ENCODE data around the gene PPP3CA. TPM values are rescaled to one million over a fixed set of nuclear protein-coding genes. Genes with fewer than 3 reads are reported as not detected.

PPP3CA gene
- polyA plus RNA-seq, 1 donor (not counting 4 experiments of a cell fraction or from before 2014, with no cell fraction given): 43.3 TPM

DNA sequence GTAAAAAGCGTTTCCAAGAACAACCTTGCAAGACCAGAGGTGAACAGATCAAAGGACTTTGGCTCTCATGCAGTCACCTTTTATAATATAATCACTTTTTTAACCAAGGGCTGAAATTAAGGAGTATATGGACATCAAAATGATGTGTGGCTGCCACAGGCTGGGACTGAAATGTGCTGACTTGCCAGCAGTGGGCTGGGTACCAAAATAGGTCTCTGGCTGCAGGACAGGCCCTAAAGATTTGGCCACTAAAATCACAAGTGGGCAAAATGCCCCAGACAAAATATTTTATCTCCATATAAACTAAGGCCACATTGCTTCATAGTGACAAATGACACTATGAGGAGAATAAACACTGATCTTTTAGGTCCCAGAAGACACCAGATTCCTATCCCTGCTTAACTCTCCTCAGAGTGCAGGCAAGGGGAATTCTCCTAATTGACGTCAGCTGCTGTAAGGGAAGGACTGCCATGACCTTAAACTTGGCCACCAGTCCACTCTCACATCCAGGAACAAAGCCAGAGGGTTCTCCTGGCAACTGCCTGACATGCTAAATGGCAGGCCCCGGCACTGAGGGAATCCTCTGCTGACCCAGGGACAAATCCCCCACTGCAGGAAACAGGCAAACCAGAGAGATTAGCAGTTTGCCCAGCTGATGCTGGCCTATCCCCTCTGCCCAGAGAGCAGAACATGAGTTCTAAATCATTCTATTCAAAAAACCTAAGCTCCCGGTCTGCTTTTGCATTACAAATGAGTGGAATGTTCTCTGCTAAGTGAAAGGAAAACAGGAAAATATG, 155.8 kb downstream of the PPP3CA start:
- Histone ChIP-seq H3K36me3 (ENCODE audit: control insufficient read depth in 2 of 2, extremely low read depth in 1 of 2, insufficient read depth in 2 of 2, low read length in 2 of 2) (peaks cover under 1 to 10% of the 10 kb centered on the region in 2 experiments), H3K27ac (ENCODE audit: control insufficient read depth, insufficient read depth, low read length) (peak overlapping the region; percentile 13), H3K79me2 (ENCODE audit: control insufficient read depth, insufficient read depth, low read length) (peaks cover 33% of the 10 kb centered on the region), H3K9me3 (ENCODE audit: control insufficient read depth, low read depth, low read length) (no peaks in the 10 kb centered on the region), H3K9me1 (ENCODE audit: control insufficient read depth, extremely low read depth, insufficient read depth, low read length) (no peaks in the 10 kb centered on the region), H3K4me2 (ENCODE audit: control insufficient read depth, extremely low read depth, insufficient read depth, low read depth, low read length) (no peak overlapping the region), H3K4me1 (ENCODE audit: control insufficient read depth, extremely low read depth, insufficient read depth, low read length) (no peaks in the 10 kb centered on the region), H2AFZ (ENCODE audit: control insufficient read depth, low read length) (no peak overlapping the region), H3K4me3 (ENCODE audit: control insufficient read depth in 2 of 3, extremely low read depth in 1 of 3, insufficient read depth in 2 of 3, low read depth in 1 of 3, low read length in 3 of 3) (no peak overlapping the region), H4K20me1 (ENCODE audit: control insufficient read depth, extremely low read depth, insufficient read depth, low read length) (no peaks in the 10 kb centered on the region), H3K9ac (ENCODE audit: control insufficient read depth, extremely low read depth, insufficient read depth, low read length) (no peak overlapping the region), H3K27me3 (ENCODE audit: control insufficient read depth, extremely low read depth, insufficient read depth, low read length) (no peaks in the 10 kb centered on the region)
- no peak for DNase-seq (ENCODE audit: low read depth, low spot score)
- TF ChIP-seq EZH2 (IDR thresholded peaks at IDR 0.05; ENCODE audit: low read length) (no peak), CTCF (optimal IDR thresholded peaks at IDR 0.05 in 1 of 3, IDR thresholded peaks at IDR 0.05 in 1 of 3, conservative IDR thresholded peaks at IDR 0.05 in 1 of 3; ENCODE audit: extremely low read depth in 1 of 3, insufficient read depth in 2 of 3, low read length in 3 of 3) (no peak)
- peak; percentile 69 for FAIRE-seq
- dilution Hi-C loops (cut with MboI; ENCODE audit: extremely low pct_ligation_motif_present, low sequenced_read_pairs): no loop called here

- H3K9ac ChIP-seq (ENCODE audit: control insufficient read depth, extremely low read depth, insufficient read depth, low read length): no peak overlapping the region
- H3K27me3 ChIP-seq (ENCODE audit: control insufficient read depth, extremely low read depth, insufficient read depth, low read length): no peaks in the 10 kb centered on the region
- FAIRE-seq (no peak), DNase-seq (ENCODE audit: low read depth, low spot score) (no peak)
- no peak for TF ChIP-seq CTCF (optimal IDR thresholded peaks at IDR 0.05 in 1 of 3, IDR thresholded peaks at IDR 0.05 in 1 of 3, conservative IDR thresholded peaks at IDR 0.05 in 1 of 3; ENCODE audit: extremely low read depth in 1 of 3, insufficient read depth in 2 of 3, low read length in 3 of 3)
- TF ChIP-seq EZH2 (IDR thresholded peaks at IDR 0.05; ENCODE audit: low read length): no peak
- no peak overlapping the region for H3K27ac ChIP-seq (ENCODE audit: control insufficient read depth, insufficient read depth, low read length)
- H3K4me3 ChIP-seq (ENCODE audit: control insufficient read depth in 2 of 3, extremely low read depth in 1 of 3, insufficient read depth in 2 of 3, low read depth in 1 of 3, low read length in 3 of 3): no peak overlapping the region
- no peak overlapping the region for H2AFZ ChIP-seq (ENCODE audit: control insufficient read depth, low read length)
- peaks cover 31% of the 10 kb centered on the region for H3K79me2 ChIP-seq (ENCODE audit: control insufficient read depth, insufficient read depth, low read length)
- H3K4me1 ChIP-seq (ENCODE audit: control insufficient read depth, extremely low read depth, insufficient read depth, low read length): no peaks in the 10 kb centered on the region
- no peaks in the 10 kb centered on the region for H3K9me3 ChIP-seq (ENCODE audit: control insufficient read depth, low read depth, low read length)
- H3K4me2 ChIP-seq (ENCODE audit: control insufficient read depth, extremely low read depth, insufficient read depth, low read depth, low read length): no peak overlapping the region
- H3K36me3 ChIP-seq (ENCODE audit: control insufficient read depth in 2 of 2, extremely low read depth in 1 of 2, insufficient read depth in 2 of 2, low read length in 2 of 2): peaks cover 0 to 9% of the 10 kb centered on the region in 2 experiments
- no peaks in the 10 kb centered on the region for H3K9me1 ChIP-seq (ENCODE audit: control insufficient read depth, extremely low read depth, insufficient read depth, low read length)
- H4K20me1 ChIP-seq (ENCODE audit: control insufficient read depth, extremely low read depth, insufficient read depth, low read length): no peaks in the 10 kb centered on the region
- dilution Hi-C loops (cut with MboI; ENCODE audit: extremely low pct_ligation_motif_present, low sequenced_read_pairs): no loop called here
These were observed 156.6 kb downstream of the PPP3CA start for GRCh38 chr4:101190751-101191150.
